Mesenchymal stem cell (in vitro differentiated cells and primary cell): Measurements from ENCODE around the gene RASAL3.

Experiments
- DNase-seq: peaks from one replicate; pipeline ENCODE4 v3.0.0-alpha.2; 2013
- H2AFZ ChIP-seq: one replicate; pipeline ENCODE4 v1.6.1; 2013; ENCODE audit warnings: low read depth, mild to moderate bottlenecking, control low read depth, inconsistent platforms, low read length, moderate library complexity
- H2AK5ac ChIP-seq: 2 replicates; pipeline ENCODE4 v1.6.1; 2013; ENCODE audit warnings: low read length, moderate library complexity, mild to moderate bottlenecking, inconsistent platforms; ENCODE audit not compliant: severe bottlenecking
- H2BK120ac ChIP-seq: one replicate; pipeline ENCODE4 v1.6.1; 2013; ENCODE audit warnings: low read depth, mild to moderate bottlenecking, inconsistent platforms, low read length, moderate library complexity
- H2BK12ac ChIP-seq, 2 experiments: one replicate each; pipeline ENCODE4 v1.6.1; 2013; ENCODE audit warnings: inconsistent platforms in 2 of 2, low read length in 2 of 2, mild to moderate bottlenecking in 2 of 2, moderate library complexity in 2 of 2, control low read depth in 1 of 2
- H2BK15ac ChIP-seq: one replicate; pipeline ENCODE4 v1.6.1; 2013; ENCODE audit warnings: mild to moderate bottlenecking, low read depth, inconsistent platforms; ENCODE audit not compliant: poor library complexity, severe bottlenecking
- H2BK5ac ChIP-seq: 2 replicates; pipeline ENCODE4 v1.6.1; 2013; ENCODE audit warnings: low read depth, mild to moderate bottlenecking, low read length, control low read depth, inconsistent platforms; ENCODE audit not compliant: poor library complexity, severe bottlenecking
- H3K14ac ChIP-seq, 2 experiments: one replicate each; pipeline ENCODE4 v1.6.1; 2013; ENCODE audit warnings: inconsistent platforms in 2 of 2, low read length in 2 of 2, control low read depth in 1 of 2, mild to moderate bottlenecking in 1 of 2, moderate library complexity in 1 of 2
- H3K18ac ChIP-seq, 2 experiments: one replicate each; pipeline ENCODE4 v1.6.1; 2013; ENCODE audit warnings: inconsistent platforms in 2 of 2, low read length in 2 of 2, control low read depth in 1 of 2, low read depth in 1 of 2, mild to moderate bottlenecking in 1 of 2
- H3K23ac ChIP-seq, 2 experiments: one replicate each; pipeline ENCODE4 v1.6.1; 2013; ENCODE audit warnings: inconsistent platforms in 2 of 2, low read length in 2 of 2, mild to moderate bottlenecking in 2 of 2, moderate library complexity in 2 of 2, control low read depth in 1 of 2
- H3K27ac ChIP-seq: 2 replicates; pipeline ENCODE4 v1.5.1; 2013; ENCODE audit warnings: mild to moderate bottlenecking, moderate library complexity, low read length, control low read depth, inconsistent platforms; ENCODE audit not compliant: poor library complexity, severe bottlenecking
- H3K27me3 ChIP-seq, 2 experiments: 2 replicates each; pipeline versions ENCODE4 v1.6.1 to v1.7.0; 2013; ENCODE audit warnings: low read length in 2 of 2, mild to moderate bottlenecking in 2 of 2, moderate library complexity in 2 of 2, control low read depth in 1 of 2, inconsistent platforms in 1 of 2; ENCODE audit not compliant: control insufficient read depth in 1 of 2, insufficient read depth in 1 of 2
- H3K36me3 ChIP-seq, 2 experiments: 2 replicates each; pipeline versions ENCODE4 v1.6.1 to v1.7.0; 2013; ENCODE audit warnings: low read length in 2 of 2, control low read depth in 1 of 2, inconsistent platforms in 1 of 2, low read depth in 1 of 2, mild to moderate bottlenecking in 1 of 2; ENCODE audit not compliant: insufficient read depth in 2 of 2, control insufficient read depth in 1 of 2
- H3K4ac ChIP-seq, 2 experiments: one replicate each; pipeline ENCODE4 v1.6.1; 2013; ENCODE audit warnings: inconsistent platforms in 2 of 2, low read length in 2 of 2, mild to moderate bottlenecking in 2 of 2, moderate library complexity in 2 of 2, control low read depth in 1 of 2, low read depth in 1 of 2
- H3K4me1 ChIP-seq: 2 replicates; pipeline ENCODE4 v1.6.1; 2013; ENCODE audit warnings: low read depth, low read length, control low read depth; ENCODE audit not compliant: control insufficient read depth, insufficient read depth
- H3K4me2 ChIP-seq: 2 replicates; pipeline ENCODE4 v1.6.1; 2013; ENCODE audit warnings: low read length, mild to moderate bottlenecking, inconsistent platforms; ENCODE audit not compliant: poor library complexity, severe bottlenecking
- H3K4me3 ChIP-seq, 2 experiments: 2 replicates each; pipeline versions ENCODE4 v1.5.1 to v1.7.0; 2013; ENCODE audit warnings: low read length in 2 of 2, mild to moderate bottlenecking in 2 of 2, control low read depth in 1 of 2, low read depth in 1 of 2; ENCODE audit not compliant: insufficient read depth in 1 of 2
- H3K79me1 ChIP-seq: replicated peaks from 2 replicates; pipeline ENCODE4 v1.6.1; 2013; ENCODE audit warnings: mild to moderate bottlenecking, control low read depth, low read length, inconsistent platforms; ENCODE audit not compliant: poor library complexity, severe bottlenecking
- H3K9ac ChIP-seq: 2 replicates; pipeline ENCODE4 v1.7.0; 2013; ENCODE audit warnings: mild to moderate bottlenecking, low read length, moderate library complexity
- H3K9me3 ChIP-seq: 2 replicates; pipeline ENCODE4 v1.7.0; 2013; ENCODE audit warnings: mild to moderate bottlenecking, low read length; ENCODE audit not compliant: control insufficient read depth
- H4K8ac ChIP-seq: one replicate; pipeline ENCODE4 v1.6.1; 2013; ENCODE audit warnings: inconsistent platforms, mild to moderate bottlenecking, low read length, moderate library complexity
- H4K91ac ChIP-seq: one replicate; pipeline ENCODE4 v1.6.1; 2013; ENCODE audit warnings: mild to moderate bottlenecking, low read length, inconsistent platforms
- WGBS: methylation state at CpG from one replicate; pipeline ENCODE4 v1.1.7; 2013; ENCODE audit warnings: mixed read lengths; 5-methylcytosine and 5-hydroxymethylcytosine counted together

The RASAL3 gene

DNA sequence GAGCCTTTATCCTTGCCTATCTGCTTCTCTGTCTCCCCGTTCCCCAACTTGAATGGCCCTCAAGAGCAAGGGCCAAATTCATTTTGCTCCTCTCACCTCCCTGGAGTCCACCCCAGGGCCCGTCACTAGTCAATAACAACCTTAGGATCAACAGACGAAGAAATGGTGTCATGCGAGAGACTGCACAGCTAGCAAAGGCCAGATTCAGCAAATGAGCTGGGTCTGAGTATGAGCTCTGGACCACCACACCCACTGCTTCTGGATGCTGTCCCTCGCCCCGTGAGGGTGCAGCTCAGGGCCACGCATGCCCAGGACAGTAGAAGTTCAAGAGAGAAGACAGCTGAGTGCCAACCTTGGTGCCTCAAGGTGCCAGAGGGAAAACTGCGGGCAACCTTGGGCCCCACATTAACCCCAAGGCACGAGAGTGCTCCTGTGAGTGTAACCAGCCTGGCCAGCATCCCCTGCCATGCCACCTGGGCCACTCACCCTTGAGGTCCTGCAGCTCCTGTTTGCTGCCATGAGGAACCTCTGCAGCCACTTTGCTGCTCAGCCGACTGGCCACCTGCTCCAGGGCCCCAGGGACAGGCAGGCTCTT lies 33.7 kb downstream of the RASAL3 start:
- peaks cover 26 to 53% of the 10 kb centered on the region in 2 experiments for H3K36me3 ChIP-seq
- no peak overlapping the region for H2AFZ ChIP-seq
- peak overlapping the region in 1 of 2 experiments; percentile 6 for H2BK12ac ChIP-seq
- no peak overlapping the region for H3K14ac ChIP-seq
- H3K4me3 ChIP-seq = peak overlapping the region in 1 of 2 experiments; percentile 84
- no peak for DNase-seq
- H2BK5ac ChIP-seq = no peak overlapping the region
- H3K4me1 ChIP-seq = peaks cover 23% of the 10 kb centered on the region
- no peak overlapping the region for H4K8ac ChIP-seq
- no peak overlapping the region for H2BK120ac ChIP-seq
- no peaks in the 10 kb centered on the region for H3K27me3 ChIP-seq
- H3K27ac ChIP-seq = no peak overlapping the region
- H4K91ac ChIP-seq = no peak overlapping the region
- no peak overlapping the region for H2AK5ac ChIP-seq
- no peak overlapping the region for H3K4me2 ChIP-seq
- WGBS = 93% methylated on average over 10 of the region's 10 CpGs
- peak overlapping the region in 1 of 2 experiments; percentile 74 for H3K23ac ChIP-seq
- no peak overlapping the region for H3K4ac ChIP-seq
- H3K9me3 ChIP-seq = no peaks in the 10 kb centered on the region
- H3K9ac ChIP-seq = peak overlapping the region; percentile 92
- H3K79me1 ChIP-seq = peaks cover 27% of the 10 kb centered on the region
- H3K18ac ChIP-seq = no peak overlapping the region
- no peak overlapping the region for H2BK15ac ChIP-seq

DNA sequence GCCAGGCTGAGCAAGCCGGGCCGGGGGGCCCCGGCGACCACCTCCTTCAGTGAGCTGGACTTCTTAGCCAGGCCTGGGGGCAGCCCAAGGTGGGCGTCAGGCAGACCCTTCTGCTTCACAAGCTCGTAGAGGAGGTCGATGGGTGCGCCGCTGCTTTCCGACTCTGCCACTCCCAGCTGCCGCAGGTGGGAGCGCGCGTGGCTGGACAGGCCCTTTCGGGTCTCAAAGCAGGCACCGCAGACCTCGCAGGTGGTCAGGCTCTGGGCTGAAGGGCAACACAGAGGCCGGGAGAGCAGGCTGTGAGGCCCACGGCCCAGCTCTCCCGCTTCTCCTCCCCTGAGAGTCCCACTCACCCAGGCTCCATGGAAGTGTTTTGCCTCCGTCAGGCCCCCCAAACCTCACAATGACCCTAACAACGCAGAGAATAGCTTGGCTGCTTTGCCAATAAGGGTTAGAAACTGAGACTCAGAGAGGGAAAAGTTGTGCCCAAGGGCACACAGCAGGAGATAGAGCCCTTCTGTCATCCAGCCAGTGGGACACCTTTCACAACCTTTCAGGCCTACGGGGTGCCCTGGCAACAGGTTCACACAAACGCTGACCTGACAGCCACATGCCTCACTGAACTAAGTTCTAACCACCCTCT lies 34.4 kb downstream of the RASAL3 start:
- 93% methylated on average over 24 of the region's 24 CpGs for WGBS
- peak overlapping the region; percentile 92 for H3K9ac ChIP-seq
- H2BK15ac ChIP-seq = no peak overlapping the region
- no peak overlapping the region for H3K27ac ChIP-seq
- no peak for DNase-seq
- H2BK5ac ChIP-seq = no peak overlapping the region
- peak overlapping the region in 1 of 2 experiments; percentile 84 for H3K4me3 ChIP-seq
- H2BK12ac ChIP-seq = peak overlapping the region in 1 of 2 experiments; percentile 6
- no peak overlapping the region for H2AK5ac ChIP-seq
- no peak overlapping the region for H2BK120ac ChIP-seq
- no peak overlapping the region for H3K4me2 ChIP-seq
- H3K18ac ChIP-seq = no peak overlapping the region
- no peak overlapping the region for H3K4ac ChIP-seq
- H3K36me3 ChIP-seq = peaks cover 31 to 60% of the 10 kb centered on the region in 2 experiments
- peaks cover 33% of the 10 kb centered on the region for H3K79me1 ChIP-seq
- H3K9me3 ChIP-seq = no peaks in the 10 kb centered on the region
- H3K4me1 ChIP-seq = peaks cover 23% of the 10 kb centered on the region
- H2AFZ ChIP-seq = no peak overlapping the region
- H3K23ac ChIP-seq = no peak overlapping the region
- no peak overlapping the region for H4K91ac ChIP-seq
- no peak overlapping the region for H4K8ac ChIP-seq
- H3K27me3 ChIP-seq = no peaks in the 10 kb centered on the region
- no peak overlapping the region for H3K14ac ChIP-seq

DNA sequence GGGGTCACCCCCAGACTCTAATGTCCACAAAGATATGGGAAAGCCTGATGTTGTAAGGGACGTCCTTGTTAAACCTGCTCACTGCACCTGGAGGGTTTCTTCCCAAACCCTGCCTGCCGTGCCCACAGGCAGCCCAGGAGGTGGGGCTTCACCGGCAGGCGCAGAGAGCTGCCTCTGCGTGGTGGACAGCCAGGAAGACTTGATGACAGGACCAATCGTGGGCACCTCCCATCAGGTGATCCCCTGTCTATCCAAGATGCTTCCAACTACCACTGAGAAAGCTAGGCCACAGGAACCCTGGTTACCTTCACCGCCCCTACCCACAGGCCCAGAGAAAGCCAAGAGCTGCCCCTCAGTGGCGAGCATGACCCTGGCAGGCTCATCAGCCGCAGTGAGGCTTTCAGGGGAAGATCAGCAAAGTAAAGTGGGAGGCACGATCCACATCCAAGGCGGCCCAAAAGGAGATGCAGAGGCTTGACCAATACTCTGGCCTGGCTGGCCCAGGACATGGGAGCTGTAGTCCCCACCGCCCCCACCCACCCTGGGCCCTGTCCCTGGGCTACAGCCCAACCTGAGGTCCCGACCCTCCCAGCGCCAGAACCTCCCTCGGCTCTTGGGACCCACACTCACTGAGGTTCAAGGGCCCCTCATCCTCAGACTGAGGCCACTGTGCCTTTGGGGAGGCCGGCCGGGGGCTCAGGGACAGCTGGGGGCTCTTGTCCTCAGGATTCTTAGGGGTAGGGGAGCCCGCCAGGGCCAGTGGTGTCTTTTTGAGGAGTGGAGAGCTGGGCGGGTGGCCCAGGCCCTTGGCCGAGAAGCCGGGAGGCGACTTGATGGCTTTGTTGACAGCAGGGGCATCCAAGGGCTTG lies 35.2 kb downstream of the RASAL3 start:
- H2BK12ac ChIP-seq = no peak overlapping the region
- H2AK5ac ChIP-seq = no peak overlapping the region
- no peak overlapping the region for H3K27ac ChIP-seq
- H3K4me3 ChIP-seq = no peak overlapping the region
- no peak overlapping the region for H3K23ac ChIP-seq
- H3K9me3 ChIP-seq = no peaks in the 10 kb centered on the region
- H2BK15ac ChIP-seq = peak overlapping the region; percentile 30
- DNase-seq = no peak
- H3K79me1 ChIP-seq = peaks cover 41% of the 10 kb centered on the region
- no peaks in the 10 kb centered on the region for H3K27me3 ChIP-seq
- H3K4me1 ChIP-seq = peaks cover 23% of the 10 kb centered on the region
- no peak overlapping the region for H3K4ac ChIP-seq
- no peak overlapping the region for H3K14ac ChIP-seq
- no peak overlapping the region for H2BK120ac ChIP-seq
- H2AFZ ChIP-seq = no peak overlapping the region
- no peak overlapping the region for H2BK5ac ChIP-seq
- H4K8ac ChIP-seq = no peak overlapping the region
- H3K9ac ChIP-seq = no peak overlapping the region
- no peak overlapping the region for H3K4me2 ChIP-seq
- no peak overlapping the region for H3K18ac ChIP-seq
- H4K91ac ChIP-seq = no peak overlapping the region
- 96% methylated on average over 22 of the region's 22 CpGs for WGBS
- peaks cover 39 to 68% of the 10 kb centered on the region in 2 experiments for H3K36me3 ChIP-seq

DNA sequence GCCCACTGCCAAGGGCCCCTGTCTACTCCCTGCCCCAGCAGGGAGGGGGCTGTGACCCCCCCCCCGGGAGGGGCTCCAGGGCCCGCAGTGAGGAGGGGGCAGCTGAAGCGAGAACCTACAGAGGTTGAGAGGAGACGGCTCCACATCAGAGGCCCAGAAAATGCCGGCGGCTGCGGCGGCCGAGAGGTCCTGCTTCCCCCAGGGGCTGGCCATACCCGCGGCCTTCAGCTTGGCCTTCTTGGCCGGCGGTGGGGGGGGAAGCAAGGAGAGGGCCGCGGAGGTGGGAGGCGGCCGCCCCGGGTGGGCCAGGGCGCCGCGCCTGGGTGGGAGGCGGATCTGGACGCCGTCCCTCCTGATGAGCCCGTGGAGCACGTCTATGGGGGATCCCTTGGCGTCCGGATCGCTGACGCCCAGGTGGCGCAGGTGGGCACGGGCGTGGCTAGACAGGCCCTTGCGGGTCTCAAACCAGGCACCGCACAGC lies 36.3 kb downstream of the RASAL3 start:
- no peak overlapping the region for H3K4me3 ChIP-seq
- H3K27me3 ChIP-seq = no peaks in the 10 kb centered on the region
- 97% methylated on average over 35 of the region's 35 CpGs for WGBS
- DNase-seq = no peak
- no peak overlapping the region for H3K4ac ChIP-seq
- no peak overlapping the region for H3K23ac ChIP-seq
- no peak overlapping the region for H4K91ac ChIP-seq
- H2AK5ac ChIP-seq = no peak overlapping the region
- no peak overlapping the region for H2BK15ac ChIP-seq
- peaks cover 5% of the 10 kb centered on the region for H3K9me3 ChIP-seq
- H3K79me1 ChIP-seq = peaks cover 50% of the 10 kb centered on the region
- no peak overlapping the region for H3K9ac ChIP-seq
- H3K18ac ChIP-seq = no peak overlapping the region
- H2AFZ ChIP-seq = no peak overlapping the region
- H2BK12ac ChIP-seq = no peak overlapping the region
- H2BK120ac ChIP-seq = no peak overlapping the region
- no peak overlapping the region for H3K27ac ChIP-seq
- peaks cover 20% of the 10 kb centered on the region for H3K4me1 ChIP-seq
- peaks cover 51 to 79% of the 10 kb centered on the region in 2 experiments for H3K36me3 ChIP-seq
- H3K14ac ChIP-seq = no peak overlapping the region
- H3K4me2 ChIP-seq = no peak overlapping the region
- no peak overlapping the region for H4K8ac ChIP-seq
- H2BK5ac ChIP-seq = no peak overlapping the region
